AG10803 (cell line): ENCODE data around the gene MYO3B.

Source experiments
- DNase-seq: peaks from one replicate; pipeline ENCODE4 v3.0.0; 2010; ENCODE audit warnings: low read depth
- H3K4me3 ChIP-seq: 2 replicates; pipeline ENCODE4 v1.5.1; 2011; ENCODE audit warnings: mild to moderate bottlenecking, low read length, control low read depth
- CTCF ChIP-seq: conservative IDR thresholded peaks from 2 replicates; pipeline ENCODE4 v1.5.1; 2011; ENCODE audit warnings: mild to moderate bottlenecking, low read length, control low read depth, inconsistent platforms

MYO3B gene

GRCh38 chr2:170265321-170265720 lies 87.4 kb downstream of the MYO3B start:
- no peak for TF ChIP-seq CTCF
- no peak for DNase-seq
- no peak overlapping the region for H3K4me3 ChIP-seq

- no peak for DNase-seq
- TF ChIP-seq CTCF = no peak
- H3K4me3 ChIP-seq = no peak overlapping the region
Observed at GRCh38 chr2:170266358-170266757, 88.4 kb downstream of the MYO3B start.

- TF ChIP-seq CTCF = no peak
- no peak overlapping the region for H3K4me3 ChIP-seq
- DNase-seq = no peak
Observed at GRCh38 chr2:170267071-170267470, 89.1 kb downstream of the MYO3B start.

GRCh38 chr2:170270278-170270864 lies 92.4 kb downstream of the MYO3B start:
- H3K4me3 ChIP-seq = no peak overlapping the region
- no peak for TF ChIP-seq CTCF
- no peak for DNase-seq

GRCh38 chr2:170271340-170271739 lies 93.4 kb downstream of the MYO3B start:
- H3K4me3 ChIP-seq = no peak overlapping the region
- no peak for TF ChIP-seq CTCF
- no peak for DNase-seq

GRCh38 chr2:170276056-170276455 lies 98.1 kb downstream of the MYO3B start:
- no peak for TF ChIP-seq CTCF
- no peak overlapping the region for H3K4me3 ChIP-seq
- no peak for DNase-seq

GRCh38 chr2:170276925-170277629 lies 99.1 kb downstream of the MYO3B start:
- TF ChIP-seq CTCF = no peak
- no peak for DNase-seq
- H3K4me3 ChIP-seq = no peak overlapping the region
